HEK293 (cell line): ENCODE measurements around the gene VMO1.
A peak's percentile ranks its signal among the peaks of the same experiment; 100 is the strongest.

Experiments
- GLIS1 ChIP-seq: fragments of 450-650 bp; formaldehyde crosslinking; IDR thresholded peaks from 2 replicates; pipeline ENCODE4 v1.5.1; 2016; ENCODE audit warnings: missing biosample characterization, missing genetic modification characterization
- GLIS2 ChIP-seq: fragments of 450-650 bp; formaldehyde crosslinking; IDR thresholded peaks from 2 replicates; pipeline ENCODE4 v1.5.1; 2016; ENCODE audit warnings: missing biosample characterization, missing genetic modification characterization
- HOXA7 ChIP-seq: sonication (generic); formaldehyde crosslinking; IDR thresholded peaks from 2 replicates; pipeline ENCODE4 v1.8.1; 2022; ENCODE audit warnings: missing genetic modification reagents, borderline replicate concordance
- HOXD13 ChIP-seq: sonication (generic); formaldehyde crosslinking; IDR thresholded peaks from 2 replicates; pipeline ENCODE4 v1.8.0; 2022; ENCODE audit warnings: missing genetic modification reagents, borderline replicate concordance
- IKZF3 ChIP-seq: fragments of 450-650 bp; IDR thresholded peaks from 2 replicates; pipeline ENCODE4 v1.5.0; 2018; ENCODE audit warnings: missing biosample characterization, mild to moderate bottlenecking, missing genetic modification characterization, moderate library complexity
- OVOL3 ChIP-seq: fragments of 450-650 bp; formaldehyde crosslinking; IDR thresholded peaks from 2 replicates; pipeline ENCODE4 v1.5.1; 2016; ENCODE audit warnings: missing biosample characterization, missing genetic modification characterization
- REPIN1 ChIP-seq: fragments of 450-650 bp; formaldehyde crosslinking; IDR thresholded peaks from 2 replicates; pipeline ENCODE4 v1.5.1; 2017; ENCODE audit warnings: missing biosample characterization, missing genetic modification characterization, low read depth
- SP7 ChIP-seq: fragments of 450-650 bp; formaldehyde crosslinking; IDR thresholded peaks from 2 replicates; pipeline ENCODE4 v1.5.1; 2016; ENCODE audit warnings: missing biosample characterization, missing genetic modification characterization
- ZBTB20 ChIP-seq: fragments of 450-650 bp; formaldehyde crosslinking; IDR thresholded peaks from 2 replicates; pipeline ENCODE4 v1.5.1; 2016; ENCODE audit warnings: missing biosample characterization, missing genetic modification characterization
- ZBTB8A ChIP-seq: fragments of 450-650 bp; formaldehyde crosslinking; IDR thresholded peaks from 2 replicates; pipeline ENCODE4 v1.5.1; 2016; ENCODE audit warnings: missing biosample characterization, missing genetic modification characterization
- ZEB2 ChIP-seq: fragments of 450-650 bp; formaldehyde crosslinking; IDR thresholded peaks from 2 replicates; pipeline ENCODE4 v1.5.1; 2016; ENCODE audit warnings: missing biosample characterization, missing genetic modification characterization
- ZFHX2 ChIP-seq: fragments of 450-650 bp; formaldehyde crosslinking; conservative IDR thresholded peaks from 2 replicates; pipeline ENCODE4 v1.5.1; 2016; ENCODE audit warnings: missing biosample characterization, missing genetic modification characterization
- ZFP3 ChIP-seq: fragments of 450-650 bp; formaldehyde crosslinking; IDR thresholded peaks from 2 replicates; pipeline ENCODE4 v1.5.1; 2016; ENCODE audit warnings: low read depth, missing biosample characterization, missing genetic modification characterization
- ZFP37 ChIP-seq: fragments of 450-650 bp; formaldehyde crosslinking; IDR thresholded peaks from 2 replicates; pipeline ENCODE4 v1.5.1; 2016; ENCODE audit warnings: missing biosample characterization, missing genetic modification characterization
- ZIC2 ChIP-seq: fragments of 450-650 bp; formaldehyde crosslinking; IDR thresholded peaks from 2 replicates; pipeline ENCODE4 v1.5.1; 2016; ENCODE audit warnings: missing biosample characterization, missing genetic modification characterization
- ZNF157 ChIP-seq: fragments of 450-650 bp; formaldehyde crosslinking; IDR thresholded peaks from 2 replicates; pipeline ENCODE4 v1.5.1; 2016; ENCODE audit warnings: missing biosample characterization, missing genetic modification characterization
- ZNF174 ChIP-seq: fragments of 450-650 bp; formaldehyde crosslinking; IDR thresholded peaks from 2 replicates; pipeline ENCODE4 v1.5.0; 2017; ENCODE audit warnings: missing biosample characterization, mild to moderate bottlenecking, missing genetic modification characterization
- ZNF2 ChIP-seq: fragments of 450-650 bp; formaldehyde crosslinking; IDR thresholded peaks from 2 replicates; pipeline ENCODE4 v1.5.1; 2016; ENCODE audit warnings: missing biosample characterization, missing genetic modification characterization
- ZNF24 ChIP-seq: fragments of 450-650 bp; formaldehyde crosslinking; IDR thresholded peaks from 2 replicates; pipeline ENCODE4 v1.5.1; 2016; ENCODE audit warnings: missing biosample characterization, missing genetic modification characterization
- ZNF302 ChIP-seq: fragments of 450-650 bp; formaldehyde crosslinking; IDR thresholded peaks from 2 replicates; pipeline ENCODE4 v1.5.1; 2016; ENCODE audit warnings: missing biosample characterization, missing genetic modification characterization, low read depth
- ZNF341 ChIP-seq: fragments of 450-650 bp; formaldehyde crosslinking; IDR thresholded peaks from 2 replicates; pipeline ENCODE4; 2016; ENCODE audit warnings: low read depth, missing biosample characterization, missing genetic modification characterization
- ZNF391 ChIP-seq: fragments of 450-650 bp; formaldehyde crosslinking; IDR thresholded peaks from 2 replicates; pipeline ENCODE4 v1.5.1; 2016; ENCODE audit warnings: low read depth, missing biosample characterization, missing genetic modification characterization, borderline replicate concordance
- ZNF404 ChIP-seq: fragments of 450-650 bp; formaldehyde crosslinking; IDR thresholded peaks from 2 replicates; pipeline ENCODE4 v1.5.1; 2017; ENCODE audit warnings: missing biosample characterization, missing genetic modification characterization
- ZNF544 ChIP-seq: fragments of 450-650 bp; formaldehyde crosslinking; IDR thresholded peaks from 2 replicates; pipeline ENCODE4 v1.5.0; 2017; ENCODE audit warnings: missing biosample characterization, missing genetic modification characterization
- ZNF623 ChIP-seq: fragments of 450-650 bp; formaldehyde crosslinking; IDR thresholded peaks from 2 replicates; pipeline ENCODE4 v1.5.1; 2016; ENCODE audit warnings: missing biosample characterization, missing genetic modification characterization
- ZNF624 ChIP-seq: fragments of 450-650 bp; formaldehyde crosslinking; IDR thresholded peaks from 2 replicates; pipeline ENCODE4 v1.5.1; 2017; ENCODE audit warnings: missing biosample characterization, missing genetic modification characterization
- ZNF626 ChIP-seq: fragments of 450-650 bp; sonication (Bioruptor Pico); formaldehyde crosslinking; IDR thresholded peaks from 2 replicates; pipeline ENCODE4 v1.5.1; 2018; ENCODE audit warnings: missing biosample characterization, missing genetic modification characterization, inconsistent platforms
- ZNF677 ChIP-seq: fragments of 450-650 bp; IDR thresholded peaks from 2 replicates; pipeline ENCODE4 v1.5.0; 2018; ENCODE audit warnings: missing biosample characterization, mild to moderate bottlenecking, missing genetic modification characterization, moderate library complexity
- ZNF768 ChIP-seq: fragments of 450-650 bp; formaldehyde crosslinking; IDR thresholded peaks from 2 replicates; pipeline ENCODE4 v1.5.1; 2018; ENCODE audit warnings: missing biosample characterization, mild to moderate bottlenecking, missing genetic modification characterization
- ZNF776 ChIP-seq: fragments of 450-650 bp; formaldehyde crosslinking; IDR thresholded peaks from 2 replicates; pipeline ENCODE4 v1.5.0; 2017; ENCODE audit warnings: missing biosample characterization, missing genetic modification characterization, borderline replicate concordance
- ZNF792 ChIP-seq: fragments of 450-650 bp; formaldehyde crosslinking; IDR thresholded peaks from 2 replicates; pipeline ENCODE4 v1.5.1; 2016; ENCODE audit warnings: missing biosample characterization, missing genetic modification characterization
- ZNF843 ChIP-seq: fragments of 450-650 bp; formaldehyde crosslinking; IDR thresholded peaks from 2 replicates; pipeline ENCODE4 v1.5.1; 2016; ENCODE audit warnings: missing biosample characterization, missing genetic modification characterization
- ZSCAN16 ChIP-seq: fragments of 450-650 bp; formaldehyde crosslinking; IDR thresholded peaks from 2 replicates; pipeline ENCODE4 v1.5.1; 2016; ENCODE audit warnings: missing biosample characterization, missing genetic modification characterization
- TF ChIP-seq, protein P1 (sequence below): fragments of 450-650 bp; formaldehyde crosslinking; IDR thresholded peaks from 2 replicates; pipeline ENCODE4; 2016; ENCODE audit warnings: missing biosample characterization, missing genetic modification characterization
- TF ChIP-seq, protein P2 (sequence below): fragments of 450-650 bp; formaldehyde crosslinking; IDR thresholded peaks from 2 replicates; pipeline ENCODE4 v1.5.1; 2016; ENCODE audit warnings: missing biosample characterization, missing genetic modification characterization, borderline replicate concordance
- TF ChIP-seq, protein P3 (sequence below): fragments of 450-650 bp; formaldehyde crosslinking; IDR thresholded peaks from 2 replicates; pipeline ENCODE4 v1.5.1; 2016; ENCODE audit warnings: missing biosample characterization, missing genetic modification characterization

The VMO1 gene

DNA sequence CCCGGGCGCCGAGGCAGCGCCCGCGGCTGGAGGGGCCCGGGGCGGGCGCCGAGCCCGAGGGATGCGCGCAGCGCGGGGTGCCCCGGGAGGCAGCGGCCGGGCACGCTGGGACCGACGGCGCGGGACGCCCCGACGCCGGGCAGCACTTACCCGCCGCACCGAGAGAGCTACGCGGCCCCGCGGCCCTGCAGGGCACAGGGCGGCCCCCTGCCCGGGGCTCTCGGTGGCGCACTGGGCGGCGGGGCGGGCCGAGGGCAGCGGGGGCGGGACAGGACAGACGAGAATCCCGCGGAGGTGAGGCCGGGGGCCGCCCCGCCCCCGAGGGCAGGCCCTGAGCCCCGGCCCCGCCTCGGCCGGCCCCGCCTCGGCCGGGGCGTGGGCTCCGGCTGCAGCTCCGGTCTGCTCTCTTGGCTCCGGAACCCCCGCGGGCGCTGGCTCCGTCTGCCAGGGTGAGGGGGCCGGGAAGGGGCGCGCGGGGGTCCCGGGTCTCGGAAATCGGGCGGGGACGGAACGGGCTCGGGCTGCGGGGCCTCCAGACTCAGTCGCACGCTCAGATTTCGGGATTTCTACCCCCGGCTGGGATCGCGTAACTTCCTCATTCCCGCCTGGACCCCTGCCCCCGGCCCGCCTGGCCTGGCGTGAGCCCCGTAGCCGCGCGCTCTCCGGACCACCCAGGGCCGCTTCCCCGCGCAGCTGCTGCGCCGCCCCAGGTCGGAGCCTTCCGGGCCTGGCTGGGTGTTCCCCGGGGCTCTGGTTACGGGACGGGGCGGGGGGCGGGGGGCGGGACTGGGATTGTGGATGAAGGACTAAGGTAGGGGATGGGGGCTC, 20.8 kb upstream of the VMO1 start, which contains the start of gene PLD2 (continued):
- TF ChIP-seq ZFP37 (tag by site-specific recombination) (no peak), ZNF792 (tag by site-specific recombination) (no peak), ZNF623 (no peak), ZNF776 (tag by site-specific recombination) (no peak), ZFHX2 (tag by site-specific recombination) (no peak; the same call in 1 of the 2 replicates), IKZF3 (tag by site-specific recombination) (0 out of 2 replicates have a peak, but pooled peaks have one; percentile 10), OVOL3 (tag by site-specific recombination) (no peak), ZNF302 (tag by site-specific recombination) (no peak), ZNF341 (no peak), ZBTB20 (peak; percentile 50), ZNF391 (tag by site-specific recombination) (no peak), ZNF157 (tag by site-specific recombination) (no peak), HOXA7 (CRISPR knock-in tag) (no peak), ZNF404 (no peak), ZFP3 (tag by site-specific recombination) (no peak), ZEB2 (tag by site-specific recombination) (0 out of 2 replicates have a peak, but pooled peaks have one; percentile 32), ZNF2 (tag by site-specific recombination) (no peak), ZNF626 (tag by site-specific recombination) (no peak), ZBTB8A (peak; percentile 27; the same call in 1 of the 2 replicates), ZNF768 (tag by site-specific recombination) (no peak), GLIS1 (peak; percentile 86), ZNF843 (tag by site-specific recombination) (no peak), ZIC2 (peak; percentile 35; the same call in 1 of the 2 replicates), ZNF174 (tag by site-specific recombination) (no peak), ZNF24 (tag by site-specific recombination) (no peak), ZSCAN16 (no peak), ZNF544 (tag by site-specific recombination) (no peak), REPIN1 (tag by site-specific recombination) (no peak), HOXD13 (CRISPR knock-in tag) (no peak), SP7 (tag by site-specific recombination) (0 out of 2 replicates have a peak, but pooled peaks have one; percentile 27), ZNF677 (tag by site-specific recombination) (no peak), GLIS2 (tag by site-specific recombination) (peak; percentile 86), ZNF624 (tag by site-specific recombination) (no peak)
- TF ChIP-seq, protein P1, sequence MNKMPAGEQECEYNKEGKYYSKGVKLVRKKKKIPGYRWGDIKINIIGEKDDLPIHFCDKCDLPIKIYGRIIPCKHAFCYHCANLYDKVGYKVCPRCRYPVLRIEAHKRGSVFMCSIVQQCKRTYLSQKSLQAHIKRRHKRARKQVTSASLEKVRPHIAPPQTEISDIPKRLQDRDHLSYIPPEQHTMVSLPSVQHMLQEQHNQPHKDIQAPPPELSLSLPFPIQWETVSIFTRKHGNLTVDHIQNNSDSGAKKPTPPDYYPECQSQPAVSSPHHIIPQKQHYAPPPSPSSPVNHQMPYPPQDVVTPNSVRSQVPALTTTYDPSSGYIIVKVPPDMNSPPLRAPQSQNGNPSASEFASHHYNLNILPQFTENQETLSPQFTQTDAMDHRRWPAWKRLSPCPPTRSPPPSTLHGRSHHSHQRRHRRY (tag by site-specific recombination), result no peak
- TF ChIP-seq, protein P2, sequence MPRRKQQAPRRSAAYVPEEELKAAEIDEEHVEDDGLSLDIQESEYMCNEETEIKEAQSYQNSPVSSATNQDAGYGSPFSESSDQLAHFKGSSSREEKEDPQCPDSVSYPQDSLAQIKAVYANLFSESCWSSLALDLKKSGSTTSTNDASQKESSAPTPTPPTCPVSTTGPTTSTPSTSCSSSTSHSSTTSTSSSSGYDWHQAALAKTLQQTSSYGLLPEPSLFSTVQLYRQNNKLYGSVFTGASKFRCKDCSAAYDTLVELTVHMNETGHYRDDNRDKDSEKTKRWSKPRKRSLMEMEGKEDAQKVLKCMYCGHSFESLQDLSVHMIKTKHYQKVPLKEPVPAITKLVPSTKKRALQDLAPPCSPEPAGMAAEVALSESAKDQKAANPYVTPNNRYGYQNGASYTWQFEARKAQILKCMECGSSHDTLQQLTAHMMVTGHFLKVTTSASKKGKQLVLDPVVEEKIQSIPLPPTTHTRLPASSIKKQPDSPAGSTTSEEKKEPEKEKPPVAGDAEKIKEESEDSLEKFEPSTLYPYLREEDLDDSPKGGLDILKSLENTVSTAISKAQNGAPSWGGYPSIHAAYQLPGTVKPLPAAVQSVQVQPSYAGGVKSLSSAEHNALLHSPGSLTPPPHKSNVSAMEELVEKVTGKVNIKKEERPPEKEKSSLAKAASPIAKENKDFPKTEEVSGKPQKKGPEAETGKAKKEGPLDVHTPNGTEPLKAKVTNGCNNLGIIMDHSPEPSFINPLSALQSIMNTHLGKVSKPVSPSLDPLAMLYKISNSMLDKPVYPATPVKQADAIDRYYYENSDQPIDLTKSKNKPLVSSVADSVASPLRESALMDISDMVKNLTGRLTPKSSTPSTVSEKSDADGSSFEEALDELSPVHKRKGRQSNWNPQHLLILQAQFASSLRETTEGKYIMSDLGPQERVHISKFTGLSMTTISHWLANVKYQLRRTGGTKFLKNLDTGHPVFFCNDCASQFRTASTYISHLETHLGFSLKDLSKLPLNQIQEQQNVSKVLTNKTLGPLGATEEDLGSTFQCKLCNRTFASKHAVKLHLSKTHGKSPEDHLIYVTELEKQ (tag by site-specific recombination), result no peak
- TF ChIP-seq, protein P3, sequence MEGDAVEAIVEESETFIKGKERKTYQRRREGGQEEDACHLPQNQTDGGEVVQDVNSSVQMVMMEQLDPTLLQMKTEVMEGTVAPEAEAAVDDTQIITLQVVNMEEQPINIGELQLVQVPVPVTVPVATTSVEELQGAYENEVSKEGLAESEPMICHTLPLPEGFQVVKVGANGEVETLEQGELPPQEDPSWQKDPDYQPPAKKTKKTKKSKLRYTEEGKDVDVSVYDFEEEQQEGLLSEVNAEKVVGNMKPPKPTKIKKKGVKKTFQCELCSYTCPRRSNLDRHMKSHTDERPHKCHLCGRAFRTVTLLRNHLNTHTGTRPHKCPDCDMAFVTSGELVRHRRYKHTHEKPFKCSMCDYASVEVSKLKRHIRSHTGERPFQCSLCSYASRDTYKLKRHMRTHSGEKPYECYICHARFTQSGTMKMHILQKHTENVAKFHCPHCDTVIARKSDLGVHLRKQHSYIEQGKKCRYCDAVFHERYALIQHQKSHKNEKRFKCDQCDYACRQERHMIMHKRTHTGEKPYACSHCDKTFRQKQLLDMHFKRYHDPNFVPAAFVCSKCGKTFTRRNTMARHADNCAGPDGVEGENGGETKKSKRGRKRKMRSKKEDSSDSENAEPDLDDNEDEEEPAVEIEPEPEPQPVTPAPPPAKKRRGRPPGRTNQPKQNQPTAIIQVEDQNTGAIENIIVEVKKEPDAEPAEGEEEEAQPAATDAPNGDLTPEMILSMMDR, result no peak
